Activated CD8-positive, alpha-beta T cell treated with anti-CD3 and anti-CD28 coated beads for 36 hours (primary cell): ENCODE results near the gene LRMDA. TPM values are rescaled to one million over a fixed set of nuclear protein-coding genes. Genes with fewer than 3 reads are reported as not detected.
A peak's percentile ranks its signal among the peaks of the same experiment; 100 is the strongest.

ENCODE experiments used
- ATAC-seq: fragments of 200-7000 bp; cut with Tn5 transposase; one replicate; pipeline ENCODE4 v1.10.0; 2021; ENCODE audit warnings: mild to moderate bottlenecking, moderate library complexity
- CTCF ChIA-PET: fragments of 350-600 bp; sonication (Branson Sonifier 250); formaldehyde crosslinking; loops from one replicate; lab custom pipeline; 2021; ENCODE audit warnings: antibody characterized with exemption; lab: Charles Lee
- POLR2A ChIA-PET: fragments of 350-600 bp; sonication (Branson Sonifier 250); formaldehyde crosslinking; loops from one replicate; lab custom pipeline; 2021; ENCODE audit warnings: antibody characterized with exemption; lab: Charles Lee
- DNase-seq: peaks from one replicate; pipeline ENCODE4 v3.0.0-alpha.2; 2020
- H3K27ac Mint-ChIP-seq: one replicate; pipeline ENCODE4 v1.8.0; 2021; ENCODE audit warnings: mild to moderate bottlenecking, mixed read lengths
- H3K27me3 Mint-ChIP-seq: one replicate; pipeline ENCODE4 v1.8.0; 2021; ENCODE audit warnings: mixed read lengths
- H3K36me3 Mint-ChIP-seq: one replicate; pipeline ENCODE4 v1.8.0; 2021; ENCODE audit warnings: low read depth, mixed read lengths
- H3K4me1 Mint-ChIP-seq: one replicate; pipeline ENCODE4 v1.8.0; 2021; ENCODE audit warnings: low read depth, mixed read lengths
- H3K4me3 Mint-ChIP-seq: one replicate; pipeline ENCODE4 v1.8.0; 2021; ENCODE audit warnings: mild to moderate bottlenecking, moderate library complexity, mixed read lengths
- H3K9me3 Mint-ChIP-seq: one replicate; pipeline ENCODE4 v1.8.0; 2021; ENCODE audit warnings: mixed read lengths
- CTCF ChIP-seq: fragments of 200-600 bp; IDR thresholded peaks from one replicate; pipeline ENCODE4 v1.8.0; 2022; ENCODE audit warnings: antibody characterized with exemption, mild to moderate bottlenecking
- intact Hi-C: fragments of 100-400 bp; cut with micrococcal nuclease; formaldehyde crosslinking; loops from one replicate; pipeline ENCODE4 v1.10.0; 2022
- total RNA-seq, 2 experiments: library from RNA; stranded (reverse); gene quantifications; one replicate each; pipeline ENCODE4 v1.2.3, GENCODE V29; 2021

The LRMDA gene
- total RNA-seq, 2 experiments from 2014 or later = not detected

DNA sequence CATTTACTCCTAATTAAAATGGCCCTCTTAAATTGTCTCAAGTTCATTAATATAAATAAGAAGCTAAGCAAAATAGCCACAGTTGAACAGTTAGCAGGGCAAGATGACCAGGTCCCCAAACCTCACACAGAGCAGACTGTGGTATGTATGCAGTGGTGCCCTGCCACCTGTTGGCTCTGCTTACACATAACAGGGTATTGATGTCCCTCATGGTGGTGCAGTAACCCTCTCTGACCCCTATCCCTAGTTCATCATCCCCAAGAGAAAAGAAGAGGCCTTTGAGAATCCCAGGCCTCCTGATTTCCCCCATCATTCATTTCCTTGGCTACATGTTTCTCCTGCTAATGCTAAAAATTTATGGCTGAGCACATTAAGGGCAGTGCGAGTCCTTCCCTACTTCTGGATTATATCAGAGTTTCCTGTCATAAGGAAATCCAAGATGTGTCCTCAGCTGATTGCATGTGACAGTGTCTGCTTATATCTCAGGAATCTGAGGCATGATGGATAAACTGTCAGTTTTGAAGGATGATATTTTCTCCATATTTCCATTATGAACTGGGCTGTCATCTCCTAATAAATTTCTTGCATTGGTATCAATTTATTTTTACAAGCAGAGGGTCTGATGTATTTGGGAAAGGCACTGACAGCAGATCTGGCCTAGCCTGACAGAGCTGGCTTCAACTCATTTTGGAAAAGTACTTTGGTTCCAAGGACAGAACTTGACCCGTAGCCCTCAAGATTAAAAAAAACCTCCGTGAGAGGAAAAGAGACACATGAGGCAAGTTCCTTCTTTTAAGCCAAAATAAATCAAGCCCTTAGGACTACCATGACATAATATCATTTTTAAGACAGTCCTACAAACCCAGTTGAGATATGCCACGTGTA, 880.6 kb downstream of the LRMDA start:
- TF ChIP-seq CTCF = no peak
- H3K27me3 Mint-ChIP-seq = peaks cover 3% of the 10 kb centered on the region
- no peak overlapping the region for H3K4me3 Mint-ChIP-seq
- no peaks in the 10 kb centered on the region for H3K4me1 Mint-ChIP-seq
- ChIA-PET CTCF (no interaction called here), POLR2A (no interaction called here)
- intact Hi-C loops = no loop called here
- H3K9me3 Mint-ChIP-seq = no peaks in the 10 kb centered on the region
- DNase-seq = peak; percentile 14
- H3K36me3 Mint-ChIP-seq = no peaks in the 10 kb centered on the region
- ATAC-seq = peak; percentile 64
- H3K27ac Mint-ChIP-seq = no peak overlapping the region

DNA sequence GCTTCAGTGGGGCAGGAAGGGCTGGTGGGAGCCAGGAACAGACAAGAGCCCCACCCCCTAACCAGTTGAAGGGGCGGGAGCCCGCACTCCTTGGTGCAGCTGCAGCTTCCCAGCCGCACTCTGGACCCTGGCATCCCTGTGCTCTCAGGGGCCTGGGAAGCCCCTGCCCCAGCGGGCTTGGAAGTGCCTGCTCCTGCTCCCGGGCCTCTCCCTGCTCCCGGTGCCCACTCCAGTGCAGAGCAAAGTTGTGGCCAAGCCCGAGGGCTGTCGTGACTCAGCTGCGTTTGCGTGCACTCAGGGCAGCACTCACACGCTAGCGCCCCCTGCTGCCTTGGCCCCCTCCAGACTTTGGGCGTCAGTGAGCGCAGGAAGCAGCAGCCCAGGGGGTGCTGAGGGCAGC, 883.8 kb downstream of the LRMDA start:
- ChIA-PET CTCF (no interaction called here), POLR2A (no interaction called here)
- DNase-seq (no peak), ATAC-seq (no peak)
- H3K27me3 Mint-ChIP-seq = no peaks in the 10 kb centered on the region
- TF ChIP-seq CTCF = no peak
- no peaks in the 10 kb centered on the region for H3K4me1 Mint-ChIP-seq
- H3K4me3 Mint-ChIP-seq = no peak overlapping the region
- no peaks in the 10 kb centered on the region for H3K9me3 Mint-ChIP-seq
- H3K36me3 Mint-ChIP-seq = no peaks in the 10 kb centered on the region
- intact Hi-C loops = no loop called here
- H3K27ac Mint-ChIP-seq = no peak overlapping the region

DNA sequence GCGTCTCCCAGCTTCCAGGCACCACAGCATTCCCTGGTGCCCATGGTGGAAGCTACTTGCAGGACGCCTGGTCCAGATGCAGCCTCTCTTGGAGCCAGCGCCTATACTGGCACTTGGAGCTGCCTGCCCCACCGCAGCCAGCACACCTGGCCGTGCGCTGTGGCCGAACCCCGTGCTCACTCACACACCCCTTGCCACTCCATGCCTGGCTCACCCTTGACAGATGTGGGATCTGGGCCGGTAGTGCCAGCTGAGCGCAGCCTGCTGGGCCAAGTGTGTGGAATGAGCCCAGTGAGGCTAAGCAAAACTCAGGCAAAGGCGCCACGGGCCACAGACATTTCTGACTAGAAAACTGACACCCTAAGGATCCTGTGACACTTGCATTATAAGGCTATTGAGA, 884.8 kb downstream of the LRMDA start:
- DNase-seq (no peak), ATAC-seq (no peak)
- H3K36me3 Mint-ChIP-seq = no peaks in the 10 kb centered on the region
- no peaks in the 10 kb centered on the region for H3K27me3 Mint-ChIP-seq
- no peak overlapping the region for H3K4me3 Mint-ChIP-seq
- no peak for TF ChIP-seq CTCF
- intact Hi-C loops = no loop called here
- H3K9me3 Mint-ChIP-seq = no peaks in the 10 kb centered on the region
- no peaks in the 10 kb centered on the region for H3K4me1 Mint-ChIP-seq
- no peak overlapping the region for H3K27ac Mint-ChIP-seq
- CTCF ChIA-PET = no interaction called here
- POLR2A ChIA-PET = no interaction called here

DNA sequence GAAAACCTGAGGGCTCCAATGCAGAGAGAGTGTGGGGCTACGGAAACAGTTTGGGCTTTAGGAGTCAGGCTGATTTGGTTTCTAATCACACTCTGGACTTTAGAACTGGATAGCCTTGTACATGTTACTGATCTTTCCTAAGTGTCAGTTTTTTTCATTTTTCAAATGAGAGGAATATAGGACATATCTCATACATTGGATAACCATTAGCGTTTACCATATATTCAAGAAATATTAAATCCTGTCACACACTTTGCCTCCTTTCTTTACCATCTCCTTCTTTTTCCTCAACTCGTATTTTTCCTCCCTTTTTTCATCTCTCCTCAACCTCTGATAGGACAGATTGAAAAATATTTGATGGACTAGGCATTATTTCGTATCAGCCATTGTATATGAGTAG, 885.7 kb downstream of the LRMDA start:
- ChIA-PET CTCF (no interaction called here), POLR2A (no interaction called here)
- TF ChIP-seq CTCF = no peak
- Mint-ChIP-seq H3K36me3 (no peaks in the 10 kb centered on the region), H3K4me3 (no peak overlapping the region), H3K9me3 (no peaks in the 10 kb centered on the region), H3K27me3 (no peaks in the 10 kb centered on the region), H3K27ac (no peak overlapping the region), H3K4me1 (no peaks in the 10 kb centered on the region)
- ATAC-seq (no peak), DNase-seq (no peak)
- intact Hi-C loops = no loop called here

GRCh38 chr10:76318211-76318610, 886.8 kb downstream of the LRMDA start:
- H3K36me3 Mint-ChIP-seq = no peaks in the 10 kb centered on the region
- H3K4me1 Mint-ChIP-seq = no peaks in the 10 kb centered on the region
- TF ChIP-seq CTCF = no peak
- H3K27ac Mint-ChIP-seq = no peak overlapping the region
- DNase-seq = no peak
- POLR2A ChIA-PET = no interaction called here
- ATAC-seq = no peak
- no peaks in the 10 kb centered on the region for H3K9me3 Mint-ChIP-seq
- no peak overlapping the region for H3K4me3 Mint-ChIP-seq
- intact Hi-C loops = no loop called here
- CTCF ChIA-PET = no interaction called here
- H3K27me3 Mint-ChIP-seq = no peaks in the 10 kb centered on the region
